ENCODE measurements around the gene ARSD.
"Not testable (repeated sequence)": the region's sequence is repeated elsewhere in the genome, so short reads cannot be mapped to it uniquely, and the experiment has no call there.

DNA sequence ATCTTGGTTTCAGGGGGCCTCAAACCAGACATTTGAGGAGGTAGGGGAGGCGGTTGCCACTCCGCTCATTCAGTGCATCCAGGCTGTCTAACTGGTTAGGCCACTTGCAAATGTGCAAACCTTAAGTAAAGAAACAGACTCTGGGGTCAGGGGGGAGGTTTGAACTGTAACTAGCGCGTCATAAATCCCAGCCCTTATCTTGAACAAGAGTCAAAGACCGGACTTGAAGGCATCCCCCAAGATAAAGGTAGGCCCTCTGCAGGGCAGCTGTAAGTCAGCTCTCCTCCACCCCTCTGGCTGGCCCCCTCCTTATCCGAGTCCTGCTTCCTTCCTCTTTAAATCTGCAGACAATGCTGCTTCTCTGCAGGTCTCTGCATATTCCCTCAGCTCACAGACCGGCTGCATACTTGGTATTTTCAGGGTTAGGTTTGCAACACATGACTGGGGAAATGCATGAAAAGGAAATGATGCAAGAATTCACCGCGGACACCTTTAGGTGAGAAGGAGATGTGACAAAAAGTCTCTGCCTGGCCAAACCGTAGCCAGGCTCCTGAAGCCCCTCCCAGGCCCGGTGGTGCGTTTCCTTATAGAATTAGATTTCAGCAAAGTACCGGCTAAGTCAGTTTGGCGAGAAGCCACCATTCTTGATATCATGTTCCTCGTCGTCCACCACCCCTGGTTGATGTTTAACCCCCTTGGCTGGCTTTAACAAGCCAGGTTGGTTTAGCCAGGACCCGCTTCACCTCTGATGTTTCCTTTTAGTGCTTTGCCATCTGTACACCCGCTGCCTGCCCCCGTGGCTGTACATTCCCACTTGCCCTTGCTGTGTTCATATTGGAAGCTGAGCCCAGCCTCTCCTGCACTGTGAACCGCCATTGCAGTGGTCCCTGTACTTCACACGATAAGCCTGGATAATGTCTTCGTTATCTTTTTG, 31.2 kb downstream of the ARSD start:
- TF ChIP-seq, protein P1, sequence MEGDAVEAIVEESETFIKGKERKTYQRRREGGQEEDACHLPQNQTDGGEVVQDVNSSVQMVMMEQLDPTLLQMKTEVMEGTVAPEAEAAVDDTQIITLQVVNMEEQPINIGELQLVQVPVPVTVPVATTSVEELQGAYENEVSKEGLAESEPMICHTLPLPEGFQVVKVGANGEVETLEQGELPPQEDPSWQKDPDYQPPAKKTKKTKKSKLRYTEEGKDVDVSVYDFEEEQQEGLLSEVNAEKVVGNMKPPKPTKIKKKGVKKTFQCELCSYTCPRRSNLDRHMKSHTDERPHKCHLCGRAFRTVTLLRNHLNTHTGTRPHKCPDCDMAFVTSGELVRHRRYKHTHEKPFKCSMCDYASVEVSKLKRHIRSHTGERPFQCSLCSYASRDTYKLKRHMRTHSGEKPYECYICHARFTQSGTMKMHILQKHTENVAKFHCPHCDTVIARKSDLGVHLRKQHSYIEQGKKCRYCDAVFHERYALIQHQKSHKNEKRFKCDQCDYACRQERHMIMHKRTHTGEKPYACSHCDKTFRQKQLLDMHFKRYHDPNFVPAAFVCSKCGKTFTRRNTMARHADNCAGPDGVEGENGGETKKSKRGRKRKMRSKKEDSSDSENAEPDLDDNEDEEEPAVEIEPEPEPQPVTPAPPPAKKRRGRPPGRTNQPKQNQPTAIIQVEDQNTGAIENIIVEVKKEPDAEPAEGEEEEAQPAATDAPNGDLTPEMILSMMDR (IDR thresholded peaks at IDR 0.05) = not testable (repeated sequence)
- TF ChIP-seq EP300 (IDR thresholded peaks at IDR 0.05) = not testable (repeated sequence)
